ENCODE measurements around the gene PCID2. TPM values are rescaled to one million over a fixed set of nuclear protein-coding genes. Genes with fewer than 3 reads are reported as not detected.
A peak's percentile ranks its signal among the peaks of the same experiment; 100 is the strongest.

PCID2 gene
- total and polyA plus RNA-seq, 12 donors = 38.9 to 74.0 (median 47.3) TPM

- Histone ChIP-seq H3K4me3 (no peak overlapping the region), H3K27me3 (no peaks in the 10 kb centered on the region), H3K36me3 (peaks cover 0 to 100% (median 58%) of the 10 kb centered on the region in 9 donors), H3K27ac (no peak overlapping the region), H3K9me3 (no peaks in the 10 kb centered on the region), H3K4me1 (peaks cover 0 to 16% (median 5%) of the 10 kb centered on the region in 9 donors)
- WGBS, 2 donors = 97 to 98% methylated on average over 2 of the region's 2 CpGs
- DNase-seq (no peak), ATAC-seq (no peak)
- no peak for TF ChIP-seq CTCF (IDR thresholded peaks at IDR 0.05)
- intact Hi-C loops (cut with DNase I) = no loop called here
Measured at GRCh38 chr13:113192902-113193301, 15.6 kb downstream of the PCID2 start.

DNA sequence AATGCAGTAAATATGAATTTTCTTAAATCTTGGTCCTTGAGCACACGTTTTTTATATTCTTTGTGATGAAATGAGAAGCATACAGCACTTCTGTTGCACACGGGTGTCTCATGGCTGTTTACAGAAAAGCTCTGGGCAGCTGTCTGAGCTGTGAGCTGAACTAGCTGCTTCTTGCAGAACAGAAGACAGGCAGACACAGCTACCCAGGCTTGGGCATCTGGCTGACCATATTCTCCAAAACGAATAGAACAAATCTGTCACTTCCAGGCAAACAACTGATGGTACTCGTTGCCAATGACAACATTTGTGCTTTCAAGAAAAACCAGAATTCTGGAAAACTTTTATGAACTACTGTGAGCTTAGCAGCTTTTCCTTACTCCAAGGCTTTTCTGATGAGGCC is 16.2 kb downstream of the PCID2 start:
- no peak for TF ChIP-seq CTCF (IDR thresholded peaks at IDR 0.05)
- H3K4me1 ChIP-seq = peaks cover 0 to 18% (median 10%) of the 10 kb centered on the region in 9 donors
- no peak overlapping the region for H3K27ac ChIP-seq
- H3K9me3 ChIP-seq = no peaks in the 10 kb centered on the region
- intact Hi-C loops (cut with DNase I) = no loop called here
- ATAC-seq (no peak), DNase-seq (no peak)
- 85% methylated on average over 4 of the region's 4 CpGs for WGBS, 2 donors
- no peak overlapping the region for H3K4me3 ChIP-seq
- peaks cover 0 to 96% (median 53%) of the 10 kb centered on the region in 9 donors for H3K36me3 ChIP-seq
- no peaks in the 10 kb centered on the region for H3K27me3 ChIP-seq

DNA sequence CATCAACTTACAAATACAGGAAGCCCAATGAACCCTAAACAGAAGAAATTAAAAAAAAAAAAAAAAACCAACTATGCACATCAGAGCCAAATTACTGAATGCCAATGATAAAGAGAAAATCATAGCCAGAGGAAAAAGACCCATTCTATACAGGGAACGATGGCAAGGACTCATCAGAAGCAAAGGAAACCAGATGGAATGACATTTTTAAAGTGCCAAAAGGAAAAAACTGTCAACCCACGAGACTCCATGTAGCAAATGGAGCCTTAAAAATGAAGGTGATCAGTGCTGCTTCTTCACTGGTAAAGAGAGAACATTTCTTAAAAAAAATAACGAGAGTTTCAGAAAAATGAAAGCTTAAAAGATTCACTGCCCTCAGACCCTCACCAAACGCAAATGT is 18.3 kb downstream of the PCID2 start:
- H3K4me1 ChIP-seq = peaks cover 0 to 24% (median 10%) of the 10 kb centered on the region in 9 donors
- ATAC-seq = no peak
- intact Hi-C loops (cut with DNase I) = no loop called here
- DNase-seq = no peak
- H3K36me3 ChIP-seq = peaks cover 0 to 83% (median 37%) of the 10 kb centered on the region in 9 donors
- no peak for TF ChIP-seq CTCF (IDR thresholded peaks at IDR 0.05)
- 84% methylated on average over 4 of the region's 4 CpGs for WGBS, 2 donors
- H3K4me3 ChIP-seq = no peak overlapping the region
- H3K27ac ChIP-seq = no peak overlapping the region
- H3K9me3 ChIP-seq = no peaks in the 10 kb centered on the region
- no peaks in the 10 kb centered on the region for H3K27me3 ChIP-seq

DNA sequence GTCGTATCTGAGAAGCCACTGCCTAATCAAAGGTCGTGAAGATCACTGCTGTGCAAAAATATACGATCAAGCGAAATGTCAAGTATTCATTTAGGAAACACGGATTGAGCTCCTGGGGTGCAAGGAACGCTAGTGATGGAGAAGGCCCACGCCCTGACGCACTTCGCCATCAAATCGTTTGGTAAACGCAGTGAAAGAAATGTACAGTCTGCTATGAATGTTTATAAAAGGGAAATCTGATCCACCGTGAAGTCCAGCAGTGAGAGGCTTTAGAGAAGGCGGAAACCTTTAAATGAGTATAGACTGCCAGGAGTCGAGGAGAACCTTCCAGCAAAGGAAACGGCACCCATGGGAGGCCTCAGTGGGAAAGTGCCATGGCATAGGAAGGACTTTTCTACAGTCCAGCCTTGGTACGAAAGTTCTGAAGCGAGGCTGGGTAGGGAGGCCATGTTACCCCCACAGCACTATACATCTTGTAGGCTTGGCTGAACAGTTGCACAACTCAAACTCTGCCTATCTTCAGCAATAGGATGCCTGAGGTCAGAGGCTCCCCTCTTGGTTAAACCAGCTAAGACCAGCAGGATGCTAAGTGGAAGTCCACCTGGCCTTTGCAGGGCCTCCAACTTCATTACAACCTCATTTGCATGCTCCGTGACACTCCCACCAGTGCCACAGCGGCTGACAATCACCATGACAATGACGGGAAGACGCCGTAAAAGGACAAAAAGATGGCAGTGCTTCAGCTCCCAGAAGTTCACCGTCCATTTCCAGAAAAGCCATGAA is 20.4 kb downstream of the PCID2 start:
- no peak overlapping the region for H3K4me3 ChIP-seq
- no peaks in the 10 kb centered on the region for H3K9me3 ChIP-seq
- H3K27me3 ChIP-seq = no peaks in the 10 kb centered on the region
- ATAC-seq (no peak), DNase-seq (no peak)
- TF ChIP-seq CTCF (IDR thresholded peaks at IDR 0.05) = no peak
- intact Hi-C loops (cut with DNase I) = loop anchor here in 1 of 10 donors (2.0 kb wide), 1 partner anchor 19 kb away; no protein-coding TSS in a partner anchor
- peaks cover 0 to 83% (median 28%) of the 10 kb centered on the region in 9 donors for H3K36me3 ChIP-seq
- peak overlapping the region in 8 of 10 donors; percentile 2 to 85 (median 69) for H3K27ac ChIP-seq
- H3K4me1 ChIP-seq = peaks cover 0 to 30% (median 10%) of the 10 kb centered on the region in 9 donors
- WGBS, 2 donors = 95 to 96% methylated on average over 23 of the region's 23 CpGs

All from heart right ventricle (tissue), 16 donors.